T-helper 2 cell treated with Interferon-gamma antibody and Interleukin-4, amounts not matched to agents 5 μg/mL and 100 μg/mL, for 36 hours (primary cell): ENCODE results near the gene PFKFB2.

Source experiments
- DNase-seq: peaks from one replicate; pipeline ENCODE4 v3.0.0; 2021; ENCODE audit warnings: low spot score
- H3K27ac Mint-ChIP-seq: one replicate; pipeline ENCODE4 v1.8.0; 2021; ENCODE audit warnings: mild to moderate bottlenecking, mixed read lengths
- H3K27me3 Mint-ChIP-seq: one replicate; pipeline ENCODE4 v1.8.0; 2021; ENCODE audit warnings: low read depth, mixed read lengths
- H3K36me3 Mint-ChIP-seq: one replicate; pipeline ENCODE4 v1.8.0; 2021; ENCODE audit warnings: low read depth, mixed read lengths
- H3K4me1 Mint-ChIP-seq: one replicate; pipeline ENCODE4 v1.8.0; 2021; ENCODE audit warnings: low read depth, mixed read lengths
- H3K4me3 Mint-ChIP-seq: one replicate; pipeline ENCODE4 v1.8.0; 2022; ENCODE audit warnings: mild to moderate bottlenecking, moderate library complexity, mixed read lengths
- H3K9me3 Mint-ChIP-seq: one replicate; pipeline ENCODE4 v1.8.0; 2021; ENCODE audit warnings: mixed read lengths

Gene PFKFB2

GRCh38 chr1:207073906-207074820 is 21.1 kb downstream of the PFKFB2 start:
- peaks cover 20% of the 10 kb centered on the region for H3K4me1 Mint-ChIP-seq
- no peak overlapping the region for H3K27ac Mint-ChIP-seq
- H3K4me3 Mint-ChIP-seq = no peak overlapping the region
- H3K27me3 Mint-ChIP-seq = peaks cover 21% of the 10 kb centered on the region
- no peaks in the 10 kb centered on the region for H3K9me3 Mint-ChIP-seq
- no peak for DNase-seq
- H3K36me3 Mint-ChIP-seq = no peaks in the 10 kb centered on the region

DNA sequence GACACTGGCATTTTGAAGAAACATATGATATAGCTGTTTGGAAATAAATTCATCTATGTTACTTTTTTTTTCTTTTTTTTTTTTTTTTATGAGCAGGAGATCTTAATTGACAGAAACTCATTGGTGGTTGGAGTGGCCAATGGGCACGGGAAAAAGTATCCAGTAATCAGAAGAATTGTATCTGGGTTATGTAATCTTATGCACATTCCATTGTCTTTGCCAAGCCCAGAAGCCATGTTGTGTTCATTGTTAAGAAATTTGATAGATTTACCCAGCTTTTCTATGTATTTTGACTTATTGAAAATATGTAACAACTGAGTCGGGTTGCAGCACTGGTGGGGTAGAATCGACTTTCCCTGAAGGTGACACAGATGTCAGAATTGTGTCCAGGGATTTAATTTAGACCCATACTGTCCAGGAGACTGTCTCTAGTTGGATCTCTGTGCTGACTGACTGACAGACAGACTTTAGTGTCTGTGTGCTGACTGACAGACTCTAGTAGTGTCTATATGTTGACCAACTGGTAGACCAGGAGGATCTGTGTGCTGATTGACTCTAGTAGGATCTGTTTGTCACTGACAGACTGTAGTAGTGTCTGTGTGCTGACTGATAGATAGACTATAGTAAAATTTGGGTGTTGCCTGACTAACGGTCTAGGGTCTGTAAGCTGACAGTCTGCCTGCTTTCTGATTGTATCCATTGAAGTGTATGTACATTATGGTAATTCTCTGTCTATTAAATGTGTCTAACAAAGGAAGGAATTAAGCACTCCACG is 23.3 kb downstream of the PFKFB2 start:
- H3K36me3 Mint-ChIP-seq = no peaks in the 10 kb centered on the region
- peaks cover 7% of the 10 kb centered on the region for H3K4me1 Mint-ChIP-seq
- H3K27me3 Mint-ChIP-seq = peaks cover 26% of the 10 kb centered on the region
- H3K27ac Mint-ChIP-seq = no peak overlapping the region
- H3K9me3 Mint-ChIP-seq = no peaks in the 10 kb centered on the region
- H3K4me3 Mint-ChIP-seq = no peak overlapping the region
- DNase-seq = no peak

GRCh38 chr1:207077012-207077411 is 23.9 kb downstream of the PFKFB2 start:
- DNase-seq = no peak
- Mint-ChIP-seq H3K27ac (no peak overlapping the region), H3K4me1 (peaks cover 2% of the 10 kb centered on the region), H3K36me3 (no peaks in the 10 kb centered on the region), H3K27me3 (peaks cover 29% of the 10 kb centered on the region), H3K4me3 (no peak overlapping the region), H3K9me3 (no peaks in the 10 kb centered on the region)

DNA sequence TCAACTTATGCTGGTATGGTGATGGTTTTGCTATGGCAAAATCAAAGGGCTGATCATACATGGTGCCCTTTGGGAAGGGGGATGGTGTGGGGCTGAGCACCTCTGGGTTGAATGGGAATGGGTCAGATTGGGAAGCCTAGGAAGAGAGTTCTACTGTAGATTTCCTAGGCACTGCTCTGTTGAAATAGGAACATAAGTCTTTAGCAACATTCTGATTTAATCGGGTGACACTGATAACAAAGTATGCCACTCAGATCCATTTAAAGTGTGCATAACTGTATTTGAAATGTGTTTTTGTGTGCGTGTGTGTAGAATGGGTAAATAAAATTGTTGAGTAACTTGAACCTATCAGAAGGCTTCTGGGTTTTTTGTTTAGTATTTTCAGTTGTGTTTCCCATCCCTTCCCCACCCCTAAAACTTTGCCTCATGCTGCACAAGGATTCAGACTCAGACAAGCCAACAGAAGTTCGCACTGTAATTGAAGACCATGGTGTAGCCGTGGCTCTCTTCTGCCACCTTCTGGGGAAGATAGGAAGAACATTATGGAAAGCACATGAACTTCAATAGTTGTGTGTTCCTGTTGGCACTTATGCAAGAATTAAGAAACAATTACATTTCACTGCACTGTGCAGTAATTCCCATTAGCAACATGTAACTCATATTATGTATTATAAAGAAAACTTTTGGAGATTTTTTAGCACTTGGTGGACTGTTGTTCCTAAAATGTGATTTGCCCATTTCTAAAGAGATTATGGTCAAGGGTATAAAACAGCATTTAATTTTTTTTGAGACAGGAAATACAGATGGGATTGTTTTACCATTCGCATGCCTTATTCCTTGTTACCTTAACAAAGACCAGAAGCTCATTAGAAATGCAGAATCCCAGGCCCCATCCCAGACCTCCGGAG is 24.6 kb downstream of the PFKFB2 start:
- H3K4me3 Mint-ChIP-seq = no peak overlapping the region
- H3K36me3 Mint-ChIP-seq = no peaks in the 10 kb centered on the region
- H3K27me3 Mint-ChIP-seq = peaks cover 34% of the 10 kb centered on the region
- peaks cover 2% of the 10 kb centered on the region for H3K4me1 Mint-ChIP-seq
- peak; percentile 44 for DNase-seq
- no peak overlapping the region for H3K27ac Mint-ChIP-seq
- H3K9me3 Mint-ChIP-seq = no peaks in the 10 kb centered on the region

GRCh38 chr1:207078578-207079132 is 25.6 kb downstream of the PFKFB2 start:
- Mint-ChIP-seq H3K9me3 (no peaks in the 10 kb centered on the region), H3K36me3 (no peaks in the 10 kb centered on the region), H3K4me1 (peaks cover 2% of the 10 kb centered on the region), H3K27ac (no peak overlapping the region), H3K4me3 (no peak overlapping the region), H3K27me3 (peaks cover 32% of the 10 kb centered on the region)
- no peak for DNase-seq

GRCh38 chr1:207079706-207080241 is 26.7 kb downstream of the PFKFB2 start:
- Mint-ChIP-seq H3K4me1 (peaks cover 6% of the 10 kb centered on the region), H3K27ac (no peak overlapping the region), H3K4me3 (no peak overlapping the region), H3K27me3 (peaks cover 31% of the 10 kb centered on the region), H3K36me3 (no peaks in the 10 kb centered on the region), H3K9me3 (no peaks in the 10 kb centered on the region)
- no peak for DNase-seq

DNA sequence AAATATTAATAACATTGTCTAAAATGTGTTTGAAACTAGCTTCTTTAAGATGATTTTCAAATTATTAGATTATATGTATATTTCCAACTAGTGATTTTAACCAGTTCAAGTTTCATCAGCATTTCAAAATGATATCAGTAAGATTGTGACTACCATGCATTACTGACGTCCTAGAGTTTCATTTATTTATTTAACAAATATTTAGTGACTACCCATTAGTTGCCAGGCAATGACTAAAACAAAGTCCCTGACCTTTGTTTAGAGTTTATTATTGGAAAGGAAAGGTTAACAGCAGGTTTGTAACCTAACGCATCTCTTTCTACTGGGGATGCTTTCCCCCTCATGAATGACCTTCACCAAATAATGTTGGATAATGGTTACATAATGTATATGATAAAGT is 28.0 kb downstream of the PFKFB2 start:
- Mint-ChIP-seq H3K4me3 (no peak overlapping the region), H3K27me3 (peaks cover 24% of the 10 kb centered on the region), H3K27ac (no peak overlapping the region), H3K36me3 (no peaks in the 10 kb centered on the region), H3K9me3 (no peaks in the 10 kb centered on the region), H3K4me1 (peaks cover 10% of the 10 kb centered on the region)
- DNase-seq = no peak

DNA sequence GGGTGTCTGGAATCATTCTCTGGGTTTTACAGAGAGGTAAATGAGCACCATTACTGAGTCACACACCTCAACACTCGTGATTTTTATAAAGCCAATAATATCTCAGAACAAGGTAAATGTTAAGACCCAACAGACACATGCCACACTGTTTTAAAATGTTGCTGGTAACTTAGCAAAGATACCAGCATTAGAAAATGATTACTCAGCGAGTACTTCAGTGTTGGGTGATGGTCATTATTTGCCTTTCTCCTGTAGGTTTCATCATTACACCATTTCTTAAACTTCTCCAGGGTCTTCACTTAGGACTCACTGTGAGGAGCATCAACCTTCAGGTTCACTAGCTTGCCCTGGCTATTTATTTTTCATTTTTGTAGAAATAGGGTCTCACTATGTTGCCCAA is 28.7 kb downstream of the PFKFB2 start:
- Mint-ChIP-seq H3K27me3 (peaks cover 24% of the 10 kb centered on the region), H3K27ac (no peak overlapping the region), H3K4me3 (no peak overlapping the region), H3K4me1 (peaks cover 10% of the 10 kb centered on the region), H3K36me3 (no peaks in the 10 kb centered on the region), H3K9me3 (no peaks in the 10 kb centered on the region)
- no peak for DNase-seq

- Mint-ChIP-seq H3K36me3 (no peaks in the 10 kb centered on the region), H3K4me1 (peaks cover 18% of the 10 kb centered on the region), H3K9me3 (no peaks in the 10 kb centered on the region), H3K27ac (no peak overlapping the region), H3K27me3 (peaks cover 21% of the 10 kb centered on the region), H3K4me3 (no peak overlapping the region)
- DNase-seq = no peak
These were observed 31.2 kb downstream of the PFKFB2 start for GRCh38 chr1:207084232-207084631.

- Mint-ChIP-seq H3K4me3 (no peak overlapping the region), H3K27me3 (peaks cover 21% of the 10 kb centered on the region), H3K4me1 (peaks cover 22% of the 10 kb centered on the region), H3K36me3 (no peaks in the 10 kb centered on the region), H3K27ac (no peak overlapping the region), H3K9me3 (no peaks in the 10 kb centered on the region)
- peak; percentile 43 for DNase-seq
These were observed 31.7 kb downstream of the PFKFB2 start for GRCh38 chr1:207084701-207085180.

GRCh38 chr1:207085887-207086286 is 32.8 kb downstream of the PFKFB2 start:
- no peaks in the 10 kb centered on the region for H3K9me3 Mint-ChIP-seq
- H3K4me1 Mint-ChIP-seq = peaks cover 22% of the 10 kb centered on the region
- H3K36me3 Mint-ChIP-seq = no peaks in the 10 kb centered on the region
- no peak overlapping the region for H3K27ac Mint-ChIP-seq
- H3K4me3 Mint-ChIP-seq = no peak overlapping the region
- H3K27me3 Mint-ChIP-seq = peaks cover 19% of the 10 kb centered on the region
- DNase-seq = no peak

- H3K4me1 Mint-ChIP-seq = peaks cover 24% of the 10 kb centered on the region
- peaks cover 8% of the 10 kb centered on the region for H3K27me3 Mint-ChIP-seq
- H3K4me3 Mint-ChIP-seq = no peak overlapping the region
- no peak for DNase-seq
- H3K36me3 Mint-ChIP-seq = no peaks in the 10 kb centered on the region
- no peaks in the 10 kb centered on the region for H3K9me3 Mint-ChIP-seq
- no peak overlapping the region for H3K27ac Mint-ChIP-seq
These were observed 35.1 kb downstream of the PFKFB2 start for GRCh38 chr1:207088161-207088560.
